Neural cell (in vitro differentiated cells): ENCODE measurements around the gene TMEM79.

Experiments
- EZH2 ChIP-seq: fragments of 200-600, 300-800 bp; shearing (Covaris generic), sonication (generic); IDR thresholded peaks from 2 replicates; pipeline ENCODE4 v1.6.1; 2014; ENCODE audit warnings: antibody characterized with exemption, low read length, borderline replicate concordance, mild to moderate bottlenecking; ENCODE audit not compliant: insufficient read depth, poor library complexity, severe bottlenecking
- POLR2AphosphoS5 ChIP-seq: IDR thresholded peaks from 2 replicates; pipeline ENCODE4 v1.6.1; 2012
- REST ChIP-seq: IDR thresholded peaks from 2 replicates; pipeline ENCODE4 v1.6.1; 2012; ENCODE audit warnings: borderline replicate concordance
- SMC3 ChIP-seq: fragments of 450-650 bp; conservative IDR thresholded peaks from 2 replicates; pipeline ENCODE4 v1.6.1; 2014; ENCODE audit warnings: antibody characterized with exemption, mild to moderate bottlenecking, moderate library complexity; ENCODE audit not compliant: poor library complexity
- TF ChIP-seq, protein P1 (sequence below): fragments of 450-650 bp; IDR thresholded peaks from 2 replicates; pipeline ENCODE4 v1.5.1; 2014; ENCODE audit warnings: antibody characterized with exemption, mild to moderate bottlenecking, moderate library complexity; ENCODE audit not compliant: poor library complexity, severe bottlenecking

DNA sequence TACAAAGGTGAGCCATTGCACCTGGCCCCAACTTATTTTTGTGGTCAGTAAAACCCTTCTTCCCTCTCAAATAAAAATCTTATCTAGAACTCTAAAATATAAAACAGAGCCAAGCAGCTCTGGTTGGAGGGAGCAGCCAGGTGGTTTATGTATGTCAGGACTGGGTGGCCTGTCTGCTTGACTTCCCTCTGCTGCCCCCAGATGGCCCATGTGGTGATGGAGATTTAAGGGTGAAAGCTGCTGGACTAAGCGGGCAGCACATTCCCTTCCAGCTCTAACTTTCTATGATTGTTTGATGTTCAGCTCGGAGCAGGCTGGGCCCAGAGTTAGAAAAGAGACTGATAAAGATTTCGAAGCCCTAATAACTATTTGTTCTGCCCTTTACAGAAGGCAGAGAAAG, 24.3 kb upstream of the TMEM79 start:
- TF ChIP-seq EZH2 (no peak), POLR2AphosphoS5 (no peak), REST (no peak), SMC3 (no peak)
- TF ChIP-seq, protein P1, sequence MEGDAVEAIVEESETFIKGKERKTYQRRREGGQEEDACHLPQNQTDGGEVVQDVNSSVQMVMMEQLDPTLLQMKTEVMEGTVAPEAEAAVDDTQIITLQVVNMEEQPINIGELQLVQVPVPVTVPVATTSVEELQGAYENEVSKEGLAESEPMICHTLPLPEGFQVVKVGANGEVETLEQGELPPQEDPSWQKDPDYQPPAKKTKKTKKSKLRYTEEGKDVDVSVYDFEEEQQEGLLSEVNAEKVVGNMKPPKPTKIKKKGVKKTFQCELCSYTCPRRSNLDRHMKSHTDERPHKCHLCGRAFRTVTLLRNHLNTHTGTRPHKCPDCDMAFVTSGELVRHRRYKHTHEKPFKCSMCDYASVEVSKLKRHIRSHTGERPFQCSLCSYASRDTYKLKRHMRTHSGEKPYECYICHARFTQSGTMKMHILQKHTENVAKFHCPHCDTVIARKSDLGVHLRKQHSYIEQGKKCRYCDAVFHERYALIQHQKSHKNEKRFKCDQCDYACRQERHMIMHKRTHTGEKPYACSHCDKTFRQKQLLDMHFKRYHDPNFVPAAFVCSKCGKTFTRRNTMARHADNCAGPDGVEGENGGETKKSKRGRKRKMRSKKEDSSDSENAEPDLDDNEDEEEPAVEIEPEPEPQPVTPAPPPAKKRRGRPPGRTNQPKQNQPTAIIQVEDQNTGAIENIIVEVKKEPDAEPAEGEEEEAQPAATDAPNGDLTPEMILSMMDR = no peak
